ENCODE measurements around the gene IKZF1. TPM values are rescaled to one million over a fixed set of nuclear protein-coding genes. Genes with fewer than 3 reads are reported as not detected.

The IKZF1 gene
- total and polyA plus RNA-seq, 2 of the 13 experiments (the other 11 are each of a cell fraction or from before 2014, with no cell fraction given), result not detected

- TF ChIP-seq ASH2L (IDR thresholded peaks at IDR 0.05; ENCODE audit: insufficient read length, low read depth, low read length) (no peak), ZSCAN20 (CRISPR knock-in tag; IDR thresholded peaks at IDR 0.05; ENCODE audit: borderline replicate concordance) (no peak), CENPT (CRISPR knock-in tag; IDR thresholded peaks at IDR 0.05; ENCODE audit: low read depth) (no peak)
- TF ChIP-seq, protein P1, sequence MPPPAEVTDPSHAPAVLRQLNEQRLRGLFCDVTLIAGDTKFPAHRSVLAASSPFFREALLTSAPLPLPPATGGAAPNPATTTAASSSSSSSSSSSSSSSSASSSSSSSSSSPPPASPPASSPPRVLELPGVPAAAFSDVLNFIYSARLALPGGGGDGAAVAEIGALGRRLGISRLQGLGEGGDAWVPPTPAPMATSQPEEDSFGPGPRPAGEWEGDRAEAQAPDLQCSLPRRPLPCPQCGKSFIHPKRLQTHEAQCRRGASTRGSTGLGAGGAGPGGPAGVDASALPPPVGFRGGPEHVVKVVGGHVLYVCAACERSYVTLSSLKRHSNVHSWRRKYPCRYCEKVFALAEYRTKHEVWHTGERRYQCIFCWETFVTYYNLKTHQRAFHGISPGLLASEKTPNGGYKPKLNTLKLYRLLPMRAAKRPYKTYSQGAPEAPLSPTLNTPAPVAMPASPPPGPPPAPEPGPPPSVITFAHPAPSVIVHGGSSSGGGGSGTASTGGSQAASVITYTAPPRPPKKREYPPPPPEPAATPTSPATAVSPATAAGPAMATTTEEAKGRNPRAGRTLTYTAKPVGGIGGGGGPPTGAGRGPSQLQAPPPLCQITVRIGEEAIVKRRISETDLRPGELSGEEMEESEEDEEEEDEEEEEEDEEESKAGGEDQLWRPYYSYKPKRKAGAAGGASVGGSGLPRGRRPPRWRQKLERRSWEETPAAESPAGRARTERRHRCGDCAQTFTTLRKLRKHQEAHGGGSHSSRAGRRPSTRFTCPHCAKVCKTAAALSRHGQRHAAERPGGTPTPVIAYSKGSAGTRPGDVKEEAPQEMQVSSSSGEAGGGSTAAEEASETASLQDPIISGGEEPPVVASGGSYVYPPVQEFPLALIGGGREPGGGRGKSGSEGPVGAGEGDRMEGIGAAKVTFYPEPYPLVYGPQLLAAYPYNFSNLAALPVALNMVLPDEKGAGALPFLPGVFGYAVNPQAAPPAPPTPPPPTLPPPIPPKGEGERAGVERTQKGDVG (CRISPR knock-in tag; IDR thresholded peaks at IDR 0.05; ENCODE audit: borderline replicate concordance), result no peak
- TF ChIP-seq, protein P2, sequence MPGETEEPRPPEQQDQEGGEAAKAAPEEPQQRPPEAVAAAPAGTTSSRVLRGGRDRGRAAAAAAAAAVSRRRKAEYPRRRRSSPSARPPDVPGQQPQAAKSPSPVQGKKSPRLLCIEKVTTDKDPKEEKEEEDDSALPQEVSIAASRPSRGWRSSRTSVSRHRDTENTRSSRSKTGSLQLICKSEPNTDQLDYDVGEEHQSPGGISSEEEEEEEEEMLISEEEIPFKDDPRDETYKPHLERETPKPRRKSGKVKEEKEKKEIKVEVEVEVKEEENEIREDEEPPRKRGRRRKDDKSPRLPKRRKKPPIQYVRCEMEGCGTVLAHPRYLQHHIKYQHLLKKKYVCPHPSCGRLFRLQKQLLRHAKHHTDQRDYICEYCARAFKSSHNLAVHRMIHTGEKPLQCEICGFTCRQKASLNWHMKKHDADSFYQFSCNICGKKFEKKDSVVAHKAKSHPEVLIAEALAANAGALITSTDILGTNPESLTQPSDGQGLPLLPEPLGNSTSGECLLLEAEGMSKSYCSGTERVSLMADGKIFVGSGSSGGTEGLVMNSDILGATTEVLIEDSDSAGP (CRISPR knock-in tag; IDR thresholded peaks at IDR 0.05; ENCODE audit: borderline replicate concordance), result no peak
Measured at GRCh38 chr7:50302486-50303334, 1.8 kb upstream of the IKZF1 start (continued).
